SK-MEL-5 (cell line): ENCODE data around the gene CTDP1. TPM values are rescaled to one million over a fixed set of nuclear protein-coding genes. Genes with fewer than 3 reads are reported as not detected.

Experiments
- DNase-seq: peaks from one replicate; pipeline ENCODE4 v3.0.0-alpha.2; 2016; ENCODE audit warnings: low read depth, low spot score
- in situ Hi-C: cut with HindIII; loops from 2 replicates; pipeline ENCODE4 v1.10.0; 2016; ENCODE audit warnings: low sequenced_read_pairs, high pct_unique_total_duplicates, low pct_unique_long_range_greater_than_20kb
- total RNA-seq: library from RNA; depleted of rRNA; stranded (reverse); fragments of >200 nt; shearing (Covaris generic); gene quantifications from 2 replicates; pipeline ENCODE4 v1.2.3, GENCODE V29; 2014

The CTDP1 gene
- total RNA-seq, 1 experiment from 2014 or later: 17.6 TPM

GRCh38 chr18:79789901-79790890 is 110.6 kb downstream of the CTDP1 start:
- no peak for DNase-seq
- in situ Hi-C loops: no loop called here

GRCh38 chr18:79790996-79791972 is 111.7 kb downstream of the CTDP1 start:
- in situ Hi-C loops: no loop called here
- DNase-seq: no peak

- no peak for DNase-seq
- in situ Hi-C loops: no loop called here
Observed at GRCh38 chr18:79792096-79792987, 112.7 kb downstream of the CTDP1 start.

DNA sequence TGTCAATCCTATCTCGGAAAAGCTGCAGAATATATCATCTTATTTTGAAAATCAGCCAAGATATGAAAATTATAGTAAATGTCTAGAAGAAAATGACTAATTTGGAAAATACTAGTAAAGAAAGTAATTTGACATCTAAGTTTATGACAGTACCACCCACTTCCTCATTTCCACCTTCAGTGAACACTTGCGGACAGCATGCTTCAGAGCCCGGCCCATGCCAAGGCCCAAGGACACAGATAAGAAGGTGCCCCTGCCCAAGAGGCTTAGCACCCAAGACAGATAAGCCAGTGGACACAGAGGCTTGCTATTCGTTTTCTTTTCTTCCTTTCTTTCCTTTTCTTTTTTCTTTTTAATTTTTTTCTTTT is 113.4 kb downstream of the CTDP1 start:
- in situ Hi-C loops: no loop called here
- no peak for DNase-seq

GRCh38 chr18:79794846-79795245 is 115.2 kb downstream of the CTDP1 start:
- no peak for DNase-seq
- in situ Hi-C loops: no loop called here

- in situ Hi-C loops: no loop called here
Observed at GRCh38 chr18:79795446-79795845, 115.8 kb downstream of the CTDP1 start.

DNA sequence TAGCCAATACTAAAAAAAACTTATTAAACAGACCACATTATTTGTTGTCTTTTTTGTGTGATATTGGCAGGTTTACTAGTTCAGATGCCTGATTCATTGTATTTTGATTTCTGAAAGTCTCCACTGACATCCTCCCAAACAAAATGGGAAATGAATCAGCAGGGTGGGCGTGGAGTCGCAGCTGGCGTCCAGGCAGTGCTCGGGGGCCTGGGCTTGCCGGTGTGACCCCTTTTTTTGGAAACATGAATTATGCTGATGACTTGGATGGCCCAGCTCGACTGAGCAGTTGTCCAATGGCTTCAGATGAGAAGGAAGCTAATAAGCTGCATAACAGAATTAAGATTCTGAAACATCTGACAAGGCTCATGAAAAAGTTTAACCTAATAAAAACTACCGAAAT is 116.4 kb downstream of the CTDP1 start:
- in situ Hi-C loops: no loop called here
- no peak for DNase-seq

More at GRCh38 chr18:79795446-79795845, 115.8 kb downstream of the CTDP1 start:
- no peak for DNase-seq

DNA sequence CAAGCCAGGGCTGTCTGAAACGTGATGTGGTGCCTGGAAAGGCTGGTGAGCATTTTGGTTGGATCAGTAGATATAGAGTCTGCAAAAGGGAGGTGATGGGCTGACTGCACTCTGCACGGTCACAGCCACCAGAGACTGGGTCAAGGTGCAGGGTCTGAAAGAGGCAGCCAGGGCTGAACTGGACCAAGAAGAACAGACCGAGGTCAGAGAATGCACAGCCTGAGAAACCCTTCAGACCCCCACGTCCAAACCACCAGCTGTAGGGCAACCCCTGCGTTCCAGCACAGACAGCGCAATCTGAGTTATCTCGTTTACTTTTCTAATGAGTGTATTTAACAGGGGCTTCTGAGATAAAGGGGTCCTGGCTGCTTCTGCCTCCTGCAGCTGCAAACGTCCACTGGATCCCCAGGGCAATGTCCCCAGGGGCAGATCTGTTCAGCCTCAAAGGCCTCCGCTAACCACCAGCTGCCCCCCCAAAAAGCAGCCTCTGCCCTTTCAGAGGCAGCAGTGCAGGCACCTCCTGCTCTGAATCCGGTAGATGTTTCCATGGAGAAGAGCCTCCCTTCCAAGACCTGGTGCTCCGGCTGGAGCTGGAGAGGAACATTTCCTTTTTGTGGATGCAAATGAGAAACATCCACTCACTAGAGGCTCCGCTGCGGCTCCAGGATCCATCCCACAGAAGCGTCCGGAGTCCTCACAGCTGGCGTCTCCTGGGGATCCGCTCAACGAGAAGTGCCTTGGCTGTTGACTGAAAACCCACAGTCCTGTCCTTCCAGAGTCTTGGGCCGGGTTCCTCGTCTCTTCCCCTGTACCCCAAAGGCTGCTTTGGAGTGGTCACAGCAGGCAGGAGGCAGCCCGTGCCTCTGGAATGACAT is 117.2 kb downstream of the CTDP1 start:
- in situ Hi-C loops: no loop called here
- DNase-seq: no peak

GRCh38 chr18:79797518-79798345 is 118.1 kb downstream of the CTDP1 start, which contains the start of gene KCNG2:
KCNG2 (plus strand) TSS chr18:79797938; CDS start chr18:79863668, 65,730 bp downstream.
- DNase-seq: no peak
- in situ Hi-C loops: no loop called here

GRCh38 chr18:79798346-79798998 is 118.9 kb downstream of the CTDP1 start:
- DNase-seq: no peak
- in situ Hi-C loops: no loop called here

GRCh38 chr18:79798999-79799370 is 119.4 kb downstream of the CTDP1 start:
- in situ Hi-C loops: no loop called here
- DNase-seq: no peak

DNA sequence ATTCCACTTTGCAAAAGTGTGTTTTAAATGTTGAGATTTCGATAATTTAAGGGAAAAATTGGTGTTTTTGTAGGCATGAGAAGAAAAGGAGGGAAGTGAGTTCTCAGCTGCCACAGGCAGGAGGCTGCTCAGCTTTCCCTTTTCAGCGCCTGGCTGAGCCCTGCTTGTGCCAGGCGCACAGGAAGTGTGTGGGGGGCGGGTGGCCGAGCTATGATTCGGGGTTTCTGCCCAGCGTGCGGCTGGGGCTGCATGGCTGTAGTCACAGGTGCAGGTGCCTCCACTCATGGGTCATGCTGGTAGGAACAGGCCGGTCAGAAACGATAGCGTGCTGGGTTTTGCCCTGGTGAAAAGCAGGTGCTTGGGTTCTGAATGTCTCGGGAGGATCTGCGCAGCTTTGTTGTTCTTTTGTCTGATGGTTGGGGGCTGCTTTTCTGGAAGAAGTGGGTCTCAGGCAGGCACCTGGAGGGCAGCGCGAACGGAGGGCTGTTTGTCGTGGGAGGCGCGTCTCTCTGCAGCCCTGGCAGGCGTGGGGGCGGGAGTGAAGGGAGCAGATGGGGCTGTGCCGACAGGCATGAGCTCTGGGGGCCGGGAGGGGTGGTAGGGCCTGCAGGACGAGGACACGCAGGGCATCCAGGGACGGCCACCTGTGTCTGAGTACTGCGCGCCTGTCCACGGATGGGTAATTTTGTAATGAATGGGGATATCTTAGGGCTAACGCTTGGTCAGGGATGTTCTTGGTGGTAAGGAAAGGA is 120.2 kb downstream of the CTDP1 start:
- in situ Hi-C loops: no loop called here

GRCh38 chr18:79800371-79801180 is 121.0 kb downstream of the CTDP1 start:
- in situ Hi-C loops: no loop called here
- DNase-seq: no peak

More for the DNA sequence above, 120.2 kb downstream of the CTDP1 start:
- DNase-seq: no peak

DNA sequence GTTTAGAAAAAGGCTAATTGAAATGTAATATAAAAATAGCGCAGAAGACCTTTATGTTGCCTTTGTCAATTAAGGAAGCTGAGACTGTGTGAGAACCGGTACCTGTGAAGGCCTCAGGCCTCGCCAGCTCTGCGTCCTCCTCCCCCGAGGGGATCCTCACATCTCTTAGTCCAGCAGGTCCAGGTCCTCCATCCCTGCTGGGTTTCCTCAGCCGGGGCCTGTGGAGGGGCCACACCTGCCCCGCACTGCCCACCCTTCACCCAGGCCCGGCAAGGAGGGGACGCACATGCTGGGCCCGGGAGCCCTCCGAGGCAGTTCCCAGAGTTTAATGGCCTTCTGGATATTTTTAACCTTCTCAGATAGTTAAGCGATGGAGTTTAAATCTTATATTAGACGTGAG is 121.6 kb downstream of the CTDP1 start:
- DNase-seq: no peak
- in situ Hi-C loops: no loop called here
